Fibroblast of lung (primary cell): ENCODE results near the gene CCR2. TPM values are rescaled to one million over a fixed set of nuclear protein-coding genes. Genes with fewer than 3 reads are reported as not detected.
"Not testable (repeated sequence)": the region's sequence is repeated elsewhere in the genome, so short reads cannot be mapped to it uniquely, and the experiment has no call there.

Experiments
- DNase-seq, 2 donors: peaks; one replicate each; pipeline versions ENCODE4 v3.0.0 to v3.0.0-alpha.2; 2010; ENCODE audit warnings: low read depth in 2 of 2
- H2AFZ ChIP-seq: 2 replicates; pipeline ENCODE4 v1.5.1; 2012; ENCODE audit warnings: low read length, control low read depth, inconsistent platforms
- H3K27ac ChIP-seq: 2 replicates; pipeline ENCODE4 v1.5.1; 2011; ENCODE audit warnings: low read length, control low read depth; ENCODE audit not compliant: insufficient read depth
- H3K27me3 ChIP-seq: 2 replicates; pipeline ENCODE4 v1.5.1; 2011; ENCODE audit warnings: mild to moderate bottlenecking, low read length; ENCODE audit not compliant: control insufficient read depth, insufficient read depth
- H3K36me3 ChIP-seq: 2 replicates; pipeline ENCODE4 v1.5.1; 2011; ENCODE audit warnings: low read length; ENCODE audit not compliant: control insufficient read depth, insufficient read depth
- H3K4me1 ChIP-seq: 2 replicates; pipeline ENCODE4 v1.5.1; 2011; ENCODE audit warnings: low read length; ENCODE audit not compliant: control insufficient read depth, insufficient read depth; ENCODE audit errors: extremely low read depth
- H3K4me2 ChIP-seq: 2 replicates; pipeline ENCODE4 v1.5.1; 2011; ENCODE audit warnings: low read length, control low read depth; ENCODE audit not compliant: insufficient read depth; ENCODE audit errors: extremely low read depth
- H3K4me3 ChIP-seq, 4 experiments: fragments of 200-600 bp in 1 of 4; sonication (generic) in 1 of 4; replicated peaks in 1 of 4; 2 replicates each; pipeline ENCODE4 v1.5.1; 2011 to 2016; ENCODE audit warnings: low read length in 4 of 4, low read depth in 3 of 4, mild to moderate bottlenecking in 3 of 4, control low read depth in 2 of 4, inconsistent platforms in 1 of 4, mixed read lengths in 1 of 4; ENCODE audit not compliant: insufficient read depth in 1 of 4; ENCODE audit errors: control extremely low read depth in 1 of 4
- H3K79me2 ChIP-seq: 2 replicates; pipeline ENCODE4 v1.5.1; 2012; ENCODE audit warnings: mild to moderate bottlenecking, low read length, inconsistent platforms; ENCODE audit not compliant: control insufficient read depth, insufficient read depth
- H3K9ac ChIP-seq: 2 replicates; pipeline ENCODE4 v1.5.1; 2011; ENCODE audit warnings: mild to moderate bottlenecking, low read length, control low read depth; ENCODE audit not compliant: insufficient read depth
- H3K9me3 ChIP-seq: 2 replicates; pipeline ENCODE4 v1.5.1; 2012; ENCODE audit warnings: low read depth, low read length; ENCODE audit not compliant: control insufficient read depth, insufficient read depth
- H4K20me1 ChIP-seq: 2 replicates; pipeline ENCODE4 v1.5.1; 2011; ENCODE audit warnings: low read length; ENCODE audit not compliant: control insufficient read depth, insufficient read depth; ENCODE audit errors: extremely low read depth
- CTCF ChIP-seq, 2 donors: IDR thresholded peaks in 1 of 2; conservative IDR thresholded peaks in 1 of 2; 1 replicate in 1 of 2; 2 replicates in 1 of 2; pipeline ENCODE4 v1.5.1; 2011 to 2012; ENCODE audit warnings: low read length in 2 of 2, control low read depth in 1 of 2, inconsistent platforms in 1 of 2, low read depth in 1 of 2, mild to moderate bottlenecking in 1 of 2
- EZH2 ChIP-seq: IDR thresholded peaks from 2 replicates; pipeline ENCODE4 v1.5.1; 2012; ENCODE audit warnings: low read length, control low read depth, mild to moderate bottlenecking; ENCODE audit errors: missing control alignments
- polyA plus RNA-seq, 2 donors: library from polyadenylated mRNA; depleted of rRNA in 1 of 2; stranded (reverse) in 1 of 2; unstranded in 1 of 2; fragments of >200 nt; gene quantifications; 2 replicates each; pipeline ENCODE4 v1.2.1, GENCODE V29; 2011 to 2012; ENCODE audit warnings: missing spikeins in 1 of 2
- total RNA-seq: library from RNA; depleted of rRNA; stranded (reverse); fragments of >200 nt; gene quantifications from 2 replicates; pipeline ENCODE4 v1.2.1, GENCODE V29; 2014

The CCR2 gene
- total and polyA plus RNA-seq, 2 donors (not counting 1 experiment from before 2014, with no cell fraction given), result under 0.01 TPM; not detected in 1

- Histone ChIP-seq H3K9me3 (no peaks in the 10 kb centered on the region), H3K4me1 (no peaks in the 10 kb centered on the region), H4K20me1 (no peaks in the 10 kb centered on the region), H3K79me2 (no peaks in the 10 kb centered on the region), H3K9ac (no peak overlapping the region), H3K27me3 (no peaks in the 10 kb centered on the region), H3K4me2 (no peak overlapping the region), H2AFZ (no peak overlapping the region), H3K27ac (no peak overlapping the region), H3K4me3 (no peak overlapping the region), H3K36me3 (no peaks in the 10 kb centered on the region)
- peak in 1 of 2 donors; percentile 52 for DNase-seq
- TF ChIP-seq EZH2, result no peak
- no peak for TF ChIP-seq CTCF (conservative IDR thresholded peaks at IDR 0.05 in 1 of 2, IDR thresholded peaks at IDR 0.05 in 1 of 2; ENCODE audit: low read depth in 1 of 2, low read length in 2 of 2)
These were observed 32.3 kb downstream of the CCR2 start for GRCh38 chr3:46386205-46386604.

- H3K36me3 ChIP-seq, H3K27ac ChIP-seq, H3K9me3 ChIP-seq, H2AFZ ChIP-seq, H4K20me1 ChIP-seq, H3K4me1 ChIP-seq, H3K4me2 ChIP-seq, DNase-seq, H3K4me3 ChIP-seq, H3K79me2 ChIP-seq, H3K27me3 ChIP-seq, H3K9ac ChIP-seq: not testable (repeated sequence)
These were observed 34.9 kb downstream of the CCR2 start for GRCh38 chr3:46388847-46389246.

DNA sequence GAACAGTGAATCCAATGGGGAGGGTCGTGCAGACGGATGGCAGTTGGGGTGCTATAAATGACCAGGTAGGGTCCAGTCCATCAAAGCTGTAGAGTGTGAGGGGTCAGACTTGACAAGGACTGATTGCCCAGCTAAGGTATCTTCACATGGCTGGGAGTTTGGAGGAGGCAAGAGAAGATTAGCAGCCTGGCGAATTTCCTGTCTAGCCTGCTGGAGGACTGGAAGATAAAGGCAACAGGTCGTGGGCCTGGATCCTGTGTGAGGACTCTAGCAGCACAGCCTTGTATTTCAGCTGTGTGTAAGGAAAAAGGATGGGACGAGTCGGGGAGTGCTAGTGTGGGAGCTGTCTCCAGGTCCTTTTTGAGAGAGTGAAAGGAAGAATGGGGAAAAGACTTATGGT lies 35.4 kb downstream of the CCR2 start:
- Histone ChIP-seq H3K4me2 (no peak overlapping the region), H3K36me3 (no peaks in the 10 kb centered on the region), H2AFZ (no peak overlapping the region), H3K79me2 (no peaks in the 10 kb centered on the region), H3K27ac (no peak overlapping the region), H3K9ac (no peak overlapping the region), H3K4me1 (no peaks in the 10 kb centered on the region), H4K20me1 (no peaks in the 10 kb centered on the region), H3K4me3 (no peak overlapping the region), H3K9me3 (no peaks in the 10 kb centered on the region), H3K27me3 (no peaks in the 10 kb centered on the region)
- TF ChIP-seq CTCF (conservative IDR thresholded peaks at IDR 0.05 in 1 of 2, IDR thresholded peaks at IDR 0.05 in 1 of 2; ENCODE audit: low read depth in 1 of 2, low read length in 2 of 2) (no peak), EZH2 (no peak)
- no peak for DNase-seq

GRCh38 chr3:46391526-46391925 lies 37.6 kb downstream of the CCR2 start:
- not testable (repeated sequence) for H3K27me3 ChIP-seq, H3K9me3 ChIP-seq, H3K4me3 ChIP-seq, H3K4me1 ChIP-seq, H3K79me2 ChIP-seq, H2AFZ ChIP-seq, H4K20me1 ChIP-seq, H3K4me2 ChIP-seq, DNase-seq, H3K9ac ChIP-seq, H3K27ac ChIP-seq, H3K36me3 ChIP-seq
